OCI-LY3 (cell line): ENCODE results near the gene C1QTNF12.

Experiments used
- CTCF ChIP-seq: fragments of 200-600, 300-600 bp; sonication (generic); IDR thresholded peaks from 2 replicates; pipeline ENCODE4 v1.5.1; 2014; ENCODE audit warnings: antibody characterized with exemption, low read length, low read depth
- EZH2phosphoT487 ChIP-seq: fragments of 200-600 bp; shearing (Covaris generic); IDR thresholded peaks from 2 replicates; pipeline ENCODE4 v1.6.1; 2018; ENCODE audit warnings: antibody characterized with exemption, mixed run types, low read depth

- TF ChIP-seq CTCF, result no peak
- no peak for TF ChIP-seq EZH2phosphoT487
Observed at GRCh38 chr1:1215080-1215676, 31.3 kb downstream of the C1QTNF12 start.
